HG03432 (cell line): ENCODE results near the gene NF2.

Experiments used
- ATAC-seq: cut with Tn5 transposase; IDR thresholded peaks from one replicate; pipeline ENCODE4 v1.9.1; 2021; ENCODE audit warnings: mild to moderate bottlenecking, moderate library complexity; ENCODE audit not compliant: unreplicated experiment

Gene NF2

DNA sequence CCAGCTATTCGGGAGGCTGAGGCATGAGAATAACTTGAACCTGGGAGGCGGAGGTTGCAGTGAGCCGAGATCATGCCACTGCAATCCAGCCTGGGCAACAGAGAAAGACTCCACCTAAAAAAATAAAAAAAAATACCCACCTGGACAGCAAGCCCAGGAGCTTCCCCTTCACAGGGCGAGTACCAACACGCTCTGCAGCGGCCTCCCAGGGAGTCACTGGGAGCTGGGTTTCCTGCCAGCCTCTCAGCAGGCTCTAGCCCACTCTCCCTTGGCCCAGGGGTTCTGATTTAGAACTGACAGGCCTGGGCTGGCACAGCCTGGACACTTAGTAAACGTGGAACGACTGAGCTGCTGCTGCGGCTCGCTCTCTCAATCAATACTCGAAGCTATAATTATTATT is 114.4 kb downstream of the NF2 start:
- no peak for ATAC-seq

DNA sequence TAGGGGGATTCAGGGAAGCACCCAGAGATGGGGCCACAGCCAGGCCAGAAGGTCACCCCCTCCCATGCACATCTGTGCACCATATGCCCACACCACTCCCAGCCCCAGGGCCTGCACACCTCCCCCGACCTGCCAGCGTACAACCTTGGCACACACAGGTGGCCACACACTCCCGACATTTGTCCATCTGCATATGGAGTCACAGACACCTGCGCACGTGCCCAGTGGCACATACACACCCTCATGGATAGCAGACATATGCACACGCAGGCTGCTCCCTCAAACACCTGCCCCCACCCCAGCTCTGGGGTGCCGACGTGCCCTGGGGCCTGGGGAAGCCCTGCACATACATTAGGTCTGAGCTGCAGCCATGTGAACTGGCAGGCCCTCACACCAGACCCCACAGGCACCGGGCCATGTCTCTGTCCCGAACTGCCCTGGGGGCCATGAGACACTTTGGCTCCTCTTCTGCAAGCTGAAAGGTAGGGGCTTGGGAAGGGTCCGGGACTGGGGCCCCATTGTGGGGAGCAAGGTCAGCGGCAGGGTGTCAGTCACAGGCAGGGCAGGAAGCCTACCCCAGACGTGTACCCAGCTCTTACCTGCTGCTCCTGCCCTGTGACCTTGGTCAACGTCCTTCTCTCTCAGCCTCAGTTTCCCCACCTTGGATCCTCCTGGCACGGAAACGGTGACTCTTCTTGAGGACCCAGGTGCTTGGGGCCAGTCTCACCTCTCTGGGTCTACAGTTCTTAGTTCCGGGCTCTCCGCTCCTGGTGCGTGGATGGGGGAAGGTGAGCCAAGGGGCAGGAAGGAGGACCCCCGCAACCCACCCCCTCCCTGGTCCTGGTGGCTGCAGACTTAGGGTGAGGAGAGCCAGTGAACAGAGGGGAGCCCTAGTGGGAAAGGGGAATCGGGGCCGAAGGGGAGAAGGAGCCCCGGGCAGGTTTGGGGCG is 115.8 kb downstream of the NF2 start:
- ATAC-seq = no peak

DNA sequence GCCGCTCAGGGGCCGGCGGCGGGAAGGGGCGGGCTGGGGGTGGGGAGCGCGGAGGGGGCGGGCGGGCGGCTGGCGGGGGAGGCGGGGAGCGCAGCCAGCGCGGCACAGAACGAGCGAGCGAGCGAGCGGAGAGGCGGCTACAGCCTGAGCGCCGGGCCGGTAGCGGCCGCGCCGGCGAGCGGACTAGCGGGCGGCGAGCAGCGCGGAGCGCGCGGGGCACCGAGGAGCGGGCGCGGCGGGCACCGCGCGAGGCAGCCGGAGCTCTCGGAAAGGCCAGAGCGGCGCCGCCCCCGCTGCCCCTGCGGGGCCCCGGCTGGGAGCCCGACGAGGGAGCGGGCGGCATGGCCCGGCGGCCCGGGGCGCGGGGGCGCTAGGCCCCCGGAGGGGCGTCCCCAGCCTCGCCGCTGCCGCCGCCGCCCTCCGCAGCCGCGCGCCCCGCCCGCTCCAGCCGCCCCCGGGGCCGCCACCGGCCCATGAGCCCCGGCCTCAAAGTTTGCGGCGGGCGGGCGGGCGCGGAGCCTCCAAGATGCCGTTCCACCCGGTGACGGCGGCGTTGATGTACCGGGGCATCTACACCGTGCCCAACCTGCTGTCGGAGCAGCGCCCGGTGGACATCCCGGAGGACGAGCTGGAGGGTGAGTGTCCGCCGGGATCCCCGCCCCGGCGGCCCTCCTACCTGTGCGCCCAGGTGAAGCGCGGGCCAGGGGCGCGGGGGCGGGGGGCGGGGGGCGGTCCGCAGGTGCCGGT is 116.6 kb downstream of the NF2 start, which contains the start of gene CABP7:
CABP7 (plus strand) TSS at position 105 of the 747 bp plus-strand sequence; CDS start at position 527, 422 bp downstream.
- ATAC-seq = no peak

DNA sequence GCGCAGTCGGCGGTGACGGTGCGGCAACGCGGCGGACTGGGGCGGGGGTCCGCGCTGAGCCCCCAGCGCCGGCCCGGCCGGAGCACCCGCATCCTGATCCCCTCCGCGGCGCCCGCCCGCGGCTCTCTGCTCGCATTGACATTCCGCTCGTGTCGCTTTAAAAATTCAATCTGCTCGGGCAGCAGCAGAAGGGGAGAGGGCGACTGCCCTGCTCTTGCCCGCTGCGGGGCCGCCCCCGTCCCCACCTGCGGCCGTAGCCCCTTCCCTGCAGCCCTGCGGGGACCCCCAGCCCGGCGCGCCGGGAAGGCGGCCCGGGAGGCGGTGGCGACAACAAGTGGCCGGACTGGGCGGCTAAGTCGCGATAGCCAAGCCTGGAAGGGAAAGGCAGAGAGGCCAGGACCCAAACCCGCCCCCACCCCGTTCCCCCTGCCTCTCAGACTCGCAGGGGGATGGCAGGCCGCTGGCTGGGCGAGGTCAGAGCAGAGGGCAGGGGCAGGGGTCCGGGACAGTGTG is 117.4 kb downstream of the NF2 start:
- no peak for ATAC-seq

DNA sequence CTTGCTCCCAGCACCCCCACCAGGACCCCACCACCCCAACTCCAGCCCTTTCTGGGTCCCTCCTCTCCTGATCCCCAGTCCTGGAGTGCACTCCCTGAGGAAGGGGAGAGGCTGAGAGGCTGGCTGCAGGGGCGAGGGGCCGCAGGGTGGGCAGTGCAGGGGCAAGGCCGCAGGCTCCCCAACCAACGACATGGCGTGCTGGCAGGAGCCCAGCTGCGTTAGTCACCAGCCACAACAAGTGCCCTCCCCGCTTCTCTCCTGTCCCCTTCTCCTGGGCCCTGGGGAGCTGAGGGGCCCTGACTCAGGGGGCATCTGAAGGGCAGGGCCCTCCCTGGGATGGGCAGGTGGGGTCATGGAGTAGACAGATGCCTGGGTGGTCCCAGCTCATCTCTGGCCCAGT is 118.7 kb downstream of the NF2 start:
- no peak for ATAC-seq

DNA sequence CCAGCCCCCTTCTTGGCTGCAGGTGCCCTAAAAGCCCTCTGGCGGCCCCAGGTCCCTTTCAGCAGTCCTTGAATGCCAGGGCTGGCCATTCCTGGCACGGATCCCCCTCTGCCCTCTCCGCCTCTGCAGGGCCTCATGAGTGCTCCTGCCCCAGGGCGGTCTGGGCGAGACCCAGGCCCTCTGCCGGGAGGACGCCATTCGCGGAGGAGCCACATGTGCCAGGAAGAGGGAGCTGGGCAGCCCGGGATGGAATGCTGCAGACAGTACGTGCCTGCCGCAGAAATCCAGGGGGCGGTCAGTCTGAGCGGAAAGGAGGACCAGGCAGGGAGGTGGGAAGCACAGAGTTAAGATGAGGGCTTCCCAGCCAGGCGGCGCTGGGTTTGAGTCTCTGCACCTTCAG is 119.2 kb downstream of the NF2 start:
- ATAC-seq = no peak

DNA sequence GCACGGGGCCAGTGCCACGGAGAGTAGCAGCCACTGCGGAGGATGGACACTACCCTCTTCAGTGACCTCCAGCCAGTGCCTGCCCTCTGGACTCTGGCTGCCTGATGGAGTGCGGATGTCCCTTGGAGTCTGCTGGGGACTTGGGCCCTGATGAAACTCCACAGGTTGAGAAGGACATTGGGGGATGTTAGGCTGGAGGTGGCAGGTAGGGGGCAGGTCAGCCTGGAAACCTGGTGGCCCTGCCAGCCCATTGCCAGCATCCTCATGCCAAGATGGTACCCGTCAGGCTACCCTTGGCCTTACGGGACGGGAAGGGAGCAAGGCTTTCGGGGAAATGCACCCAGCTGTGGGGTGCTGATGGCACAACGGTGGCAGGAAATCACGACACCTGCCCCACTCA is 120.3 kb downstream of the NF2 start:
- no peak for ATAC-seq

DNA sequence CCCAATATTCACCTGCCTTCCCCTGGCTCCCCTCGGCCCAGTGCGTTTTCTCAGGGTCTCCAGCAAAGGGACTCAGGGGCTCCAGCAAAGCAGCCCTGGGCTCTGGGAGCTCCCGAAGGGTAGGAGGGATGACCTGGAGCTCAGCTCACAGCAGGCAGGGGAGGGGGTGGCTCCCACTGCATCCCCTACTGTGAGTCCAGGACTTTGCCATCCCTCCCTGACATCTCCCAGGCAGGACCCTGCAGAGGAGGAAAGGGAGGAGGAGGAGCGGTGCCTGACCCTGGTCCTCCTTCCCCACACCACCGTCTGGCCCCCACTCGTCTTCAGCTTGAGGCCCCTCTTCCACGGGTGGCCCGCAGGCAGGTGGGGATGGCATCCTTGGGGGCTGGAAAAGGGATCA is 121.4 kb downstream of the NF2 start:
- ATAC-seq = no peak

DNA sequence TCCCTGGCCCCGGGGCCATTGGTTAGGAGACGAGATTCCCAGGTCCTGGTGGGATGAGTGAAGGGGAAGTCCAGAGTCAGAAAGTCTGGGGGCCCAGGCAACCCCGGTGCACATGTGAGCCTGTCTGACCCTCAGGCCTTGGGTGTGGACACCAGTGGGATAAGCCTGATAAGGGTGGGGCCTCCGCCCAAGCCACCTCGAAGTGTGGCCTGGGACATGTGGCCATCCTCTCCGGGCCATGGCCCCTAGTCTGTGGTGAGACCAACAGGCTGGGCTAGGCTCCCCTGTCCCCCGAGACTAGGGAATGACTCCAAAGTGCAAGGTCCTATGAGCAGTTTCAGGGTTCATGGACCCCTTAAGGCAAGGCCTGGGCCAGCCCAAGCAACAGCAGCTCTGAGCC is 122.7 kb downstream of the NF2 start:
- ATAC-seq = no peak

DNA sequence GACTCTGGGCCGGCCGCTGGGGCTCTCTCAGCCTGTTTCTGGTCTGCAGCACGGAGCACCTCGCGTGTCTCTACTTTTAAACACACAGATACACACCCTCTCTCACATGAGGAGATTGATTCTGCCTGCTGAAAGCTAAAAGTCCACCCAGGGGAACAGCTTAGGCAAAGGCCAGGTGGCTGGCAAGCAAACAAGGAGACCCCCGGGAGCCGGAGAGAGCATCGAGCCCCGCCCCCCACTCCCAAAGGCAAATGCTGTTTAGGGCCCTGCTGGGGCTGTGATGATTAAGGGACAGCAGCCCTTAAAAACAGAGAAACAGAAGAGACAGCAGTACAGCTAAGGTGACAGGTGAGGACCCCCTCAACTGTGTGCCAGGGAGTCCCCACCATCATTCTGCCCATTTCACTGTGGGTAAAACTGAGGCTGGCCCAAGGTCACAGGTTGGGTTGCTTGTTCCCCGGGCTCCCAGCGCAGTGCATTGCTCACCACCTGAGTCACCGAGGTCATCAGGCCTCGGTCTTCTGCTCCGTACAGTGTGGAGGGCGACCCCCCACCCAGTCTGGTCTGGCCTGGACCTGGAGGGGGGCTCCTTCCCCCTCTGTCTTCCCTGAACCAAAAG is 123.2 kb downstream of the NF2 start:
- no peak for ATAC-seq

DNA sequence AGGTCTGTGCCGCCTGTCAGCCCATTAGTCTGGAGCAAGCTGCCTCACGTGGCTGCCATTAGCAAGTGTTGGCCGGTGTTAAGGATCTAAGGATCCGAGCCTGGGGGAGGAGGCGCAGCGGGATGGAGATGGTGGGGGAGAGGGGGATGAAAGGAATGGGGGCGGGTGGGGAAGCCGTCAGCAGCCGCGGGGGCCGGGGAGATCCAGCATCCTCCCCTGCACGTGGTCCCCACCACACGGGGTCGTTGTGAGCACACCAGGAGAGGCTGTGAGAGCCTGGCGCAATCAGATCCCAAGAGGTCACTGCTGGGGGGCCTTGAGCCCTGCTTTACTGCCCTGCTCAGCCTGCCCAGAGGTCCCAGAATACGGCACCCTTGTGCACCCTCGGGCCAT is 123.7 kb downstream of the NF2 start:
- no peak for ATAC-seq

DNA sequence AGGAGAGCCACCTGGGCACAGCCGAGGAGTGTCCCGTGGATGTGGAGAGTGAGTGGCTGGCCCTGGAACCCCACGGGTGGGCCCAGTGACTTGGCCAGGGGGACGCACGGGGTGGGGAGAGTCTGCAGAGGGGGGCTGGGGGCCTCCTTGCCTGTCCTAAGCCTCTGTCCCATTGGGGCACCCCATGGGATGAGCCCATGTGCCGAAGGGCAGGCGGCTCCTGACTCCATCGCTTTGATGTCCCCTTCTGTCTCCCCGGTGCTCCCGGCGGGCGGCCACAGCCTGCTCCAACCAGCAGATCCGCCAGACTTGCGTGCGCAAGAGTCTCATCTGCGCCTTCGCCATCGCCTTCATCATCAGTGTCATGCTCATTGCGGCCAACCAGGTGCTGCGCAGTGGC is 125.7 kb downstream of the NF2 start:
- ATAC-seq = no peak

DNA sequence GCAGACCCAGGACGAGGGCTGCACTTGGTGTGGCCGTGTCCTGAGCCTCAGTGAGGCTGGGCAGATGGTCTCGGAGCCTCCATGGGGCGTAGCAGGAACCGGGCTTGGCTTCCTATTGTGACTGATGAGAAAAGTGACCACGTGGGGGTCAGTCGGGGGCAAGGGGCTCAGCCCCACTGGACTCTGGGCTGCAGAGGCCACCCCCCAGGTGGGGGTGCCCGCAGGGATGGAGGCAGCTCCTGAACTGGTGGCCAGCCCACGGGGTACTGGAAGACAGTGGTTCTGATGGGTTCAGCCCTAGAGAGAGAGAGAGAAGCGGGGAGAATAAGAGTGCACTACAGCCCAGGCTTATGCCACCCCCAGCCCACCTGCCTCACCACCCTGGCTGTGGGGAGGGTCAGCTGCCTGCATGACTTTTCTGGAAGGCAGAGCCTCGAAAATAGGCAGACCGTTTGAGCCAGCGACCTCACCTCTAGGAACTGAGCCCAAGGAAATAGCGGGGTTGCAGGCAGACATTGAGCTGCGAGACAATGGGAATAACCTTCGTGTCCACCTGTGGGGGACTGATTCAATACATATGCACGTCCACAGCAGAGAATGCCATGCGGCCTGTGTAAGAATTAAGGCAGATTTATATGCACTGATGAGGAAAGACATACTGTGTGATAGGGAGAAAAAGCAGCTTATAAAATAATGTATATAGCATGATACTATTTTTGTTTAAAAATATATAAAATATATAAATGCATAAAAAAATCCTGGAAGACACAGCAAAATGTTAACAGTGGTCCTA is 127.8 kb downstream of the NF2 start:
- ATAC-seq = no peak

DNA sequence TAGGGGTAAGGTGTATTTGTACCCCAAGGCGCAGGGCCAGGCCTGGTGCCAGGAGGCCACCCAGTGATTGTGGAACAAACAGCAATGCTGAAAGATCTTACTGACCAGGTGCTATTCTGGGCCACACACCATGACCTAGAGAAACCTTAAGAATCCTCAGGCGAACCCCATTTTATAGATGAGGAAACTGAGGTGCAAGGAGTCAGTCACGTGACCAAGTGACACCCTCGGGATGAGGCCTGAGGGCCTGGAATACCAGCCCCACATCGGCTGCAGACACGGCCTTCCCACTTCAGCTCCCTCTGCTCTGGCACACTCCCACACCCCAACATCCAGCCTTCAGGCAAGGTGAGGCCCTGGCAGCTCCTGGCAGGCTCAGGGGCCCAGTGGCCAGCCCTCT is 129.4 kb downstream of the NF2 start:
- no peak for ATAC-seq

DNA sequence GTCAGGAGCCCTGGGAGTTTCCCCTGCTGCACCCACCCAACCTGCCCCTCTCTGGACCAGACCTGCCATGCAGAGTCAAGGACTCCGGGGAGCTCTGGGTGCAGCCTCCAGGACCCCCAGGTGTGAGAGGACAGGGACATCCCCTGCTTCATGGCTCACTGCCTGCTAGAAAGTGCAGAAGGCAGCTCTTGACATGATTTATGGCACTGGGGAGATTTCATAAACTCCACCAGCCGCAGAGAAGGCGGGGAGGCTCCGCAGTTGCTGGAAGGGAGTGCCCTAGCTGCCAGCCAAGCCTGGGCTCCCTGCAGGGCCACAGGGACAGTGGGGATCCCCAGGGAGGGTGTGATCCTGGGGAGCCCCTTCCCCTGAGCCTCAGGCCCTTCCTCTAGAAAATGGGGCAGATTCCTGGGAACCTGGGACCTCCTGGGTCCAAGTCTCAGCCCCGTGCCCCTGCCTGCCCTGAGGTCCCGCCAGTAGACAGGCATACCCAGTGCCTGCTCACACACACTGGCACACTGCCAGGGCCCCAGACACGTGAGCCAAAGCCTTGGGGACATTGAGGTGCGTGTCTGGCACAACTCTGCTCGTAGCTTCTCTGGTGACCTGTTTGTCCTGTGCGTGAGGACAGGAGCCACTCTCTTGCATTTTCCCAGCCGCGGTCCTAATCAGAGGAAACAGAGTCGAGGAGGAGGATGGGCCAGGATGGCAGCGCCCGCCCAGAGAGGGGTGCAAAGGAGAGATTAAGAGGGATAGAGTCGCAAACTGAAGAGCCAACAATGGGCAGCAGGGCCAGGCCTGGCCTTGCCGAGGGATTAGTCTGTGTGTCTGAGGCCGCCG is 130.1 kb downstream of the NF2 start:
- no peak for ATAC-seq

DNA sequence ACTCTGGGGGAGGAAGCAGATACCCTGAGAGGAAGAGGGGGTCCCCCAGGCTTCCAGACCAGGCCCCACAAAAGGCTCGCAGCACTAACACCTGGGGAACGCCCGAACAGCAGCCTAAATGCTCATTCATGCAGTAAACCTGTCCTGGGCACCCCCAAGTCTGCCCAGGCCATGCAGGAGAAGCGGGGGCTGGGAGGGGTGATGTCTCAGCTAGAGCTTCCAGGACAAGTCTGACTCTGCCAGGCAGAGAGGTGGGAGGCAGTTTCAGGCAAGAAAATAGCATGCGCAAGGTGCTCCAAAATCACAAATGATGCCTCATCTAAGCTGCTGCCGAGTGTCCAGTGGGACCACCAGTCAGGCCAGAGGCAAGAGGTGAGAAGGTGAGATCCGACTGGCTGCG is 131.0 kb downstream of the NF2 start:
- ATAC-seq = no peak

DNA sequence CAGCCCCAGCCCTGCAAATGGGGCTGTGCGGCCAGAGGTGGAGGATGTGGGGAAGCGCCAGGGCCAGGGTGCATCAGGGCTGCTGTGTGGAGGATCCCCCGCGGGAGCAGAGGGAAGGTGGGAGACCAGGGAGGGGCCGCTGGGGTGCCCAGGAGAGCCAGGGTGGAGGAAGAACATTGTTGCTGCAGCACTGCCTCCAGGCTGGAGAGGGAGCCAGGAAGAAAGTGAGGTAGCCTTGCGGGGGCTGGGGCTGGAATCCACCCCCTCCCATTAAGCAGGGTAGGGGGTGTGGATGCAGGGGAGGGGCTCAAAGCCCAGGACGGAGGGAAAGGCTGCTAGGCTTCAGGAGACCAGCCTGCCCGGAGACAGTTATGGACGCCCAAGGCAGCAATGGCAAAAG is 131.4 kb downstream of the NF2 start:
- ATAC-seq = no peak

DNA sequence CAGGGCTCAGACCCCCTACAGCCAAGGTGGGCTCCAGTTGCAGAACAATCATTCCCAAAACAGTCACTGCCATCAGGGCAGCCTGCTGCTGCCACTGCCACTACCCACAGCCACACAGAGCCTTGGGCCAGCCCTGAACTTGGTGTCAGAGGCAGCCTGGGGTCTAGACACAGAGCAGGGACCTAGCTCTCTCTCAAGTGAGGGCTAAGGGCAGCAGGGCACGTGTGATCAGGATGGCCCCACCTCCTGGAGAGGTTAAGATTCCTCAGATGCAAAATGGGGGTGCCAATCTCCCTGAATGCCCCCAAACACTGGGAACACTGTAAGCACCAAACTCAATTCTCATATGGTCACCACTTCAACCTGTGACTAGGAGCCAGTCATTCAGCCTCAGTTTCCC is 132.0 kb downstream of the NF2 start:
- ATAC-seq = no peak

DNA sequence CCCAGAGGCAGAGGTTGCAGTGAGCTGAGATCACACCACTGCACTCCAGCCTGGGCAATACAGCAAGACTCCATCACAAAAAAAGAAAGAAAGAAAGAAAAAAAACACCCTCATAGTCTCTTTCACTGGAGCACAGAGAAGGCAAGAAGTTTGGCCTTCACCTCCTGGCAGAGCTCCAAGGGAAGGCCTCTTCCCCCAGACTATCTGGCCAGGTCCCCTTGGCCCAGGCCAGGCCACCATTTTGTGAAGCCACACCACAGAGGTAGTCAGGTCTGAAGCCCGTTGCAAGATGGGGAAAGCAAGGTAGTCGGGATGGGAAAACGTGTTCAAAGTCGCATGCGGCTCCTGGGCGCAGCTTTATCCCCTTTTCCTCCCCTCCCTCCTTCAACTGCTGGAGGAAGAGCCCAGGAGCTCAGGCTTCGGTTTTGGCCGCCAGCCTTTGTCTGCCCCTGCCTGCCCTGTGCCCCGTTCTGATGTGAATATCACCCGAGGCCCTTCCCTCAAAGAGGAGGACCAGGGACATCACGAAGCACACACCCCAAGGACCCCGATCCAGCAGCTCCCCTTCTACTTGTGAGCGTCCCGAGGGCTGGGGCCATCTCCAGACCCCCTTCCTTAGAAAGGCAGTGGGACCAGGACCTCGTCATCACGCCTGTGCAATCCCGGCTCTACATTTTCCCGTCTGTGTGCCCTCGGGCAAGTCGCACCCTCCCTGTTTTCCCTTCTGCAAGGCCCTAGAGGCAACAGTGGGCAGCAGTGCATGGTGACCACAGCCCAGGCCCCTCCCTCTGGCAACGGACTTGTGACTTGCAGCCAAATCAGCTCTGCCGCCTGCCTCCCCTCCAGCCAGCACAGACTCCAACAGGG is 134.1 kb downstream of the NF2 start:
- ATAC-seq = no peak
